ENCODE data around the gene MRPL23.

The MRPL23 gene

DNA sequence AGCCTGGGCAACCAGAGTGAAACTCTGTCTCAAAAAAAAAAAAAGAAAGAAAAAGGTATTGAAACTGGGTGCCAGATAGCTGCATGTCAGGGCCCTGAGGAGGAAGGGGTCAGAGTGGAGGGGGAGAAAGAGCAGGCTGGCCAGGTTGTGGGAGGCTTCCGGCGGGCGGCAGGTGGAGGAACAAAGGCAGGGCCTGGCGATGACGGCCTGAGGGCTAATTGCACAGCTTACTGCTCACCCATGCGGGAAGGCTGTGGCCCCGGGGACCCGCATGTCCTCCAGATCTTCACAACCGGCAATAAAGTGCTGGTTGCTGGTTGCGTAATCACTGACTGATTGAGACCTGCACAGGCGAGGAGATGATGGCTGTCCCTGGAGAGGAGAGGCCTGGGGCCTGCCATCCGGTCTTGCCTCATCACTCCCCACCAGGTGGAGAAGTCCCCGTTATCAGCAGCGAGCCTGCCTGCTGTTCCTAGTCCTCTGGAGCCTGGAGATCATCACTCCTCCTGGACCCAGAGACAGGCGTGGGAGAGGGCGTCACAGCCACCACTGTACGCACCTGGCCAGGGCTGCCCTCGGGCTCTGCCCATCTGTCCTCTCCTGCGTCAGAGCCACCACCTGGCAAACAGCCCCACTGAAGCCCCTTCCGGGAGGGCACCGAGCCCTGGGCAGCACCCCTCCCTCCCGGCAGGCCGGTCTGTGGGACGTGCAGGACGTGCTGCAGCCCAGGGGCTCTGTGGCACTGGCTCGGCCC, 31.8 kb downstream of the MRPL23 start:
- no peak overlapping the region for H3K27ac Mint-ChIP-seq
- no peaks in the 10 kb centered on the region for H3K27me3 Mint-ChIP-seq (ENCODE audit: low read depth)
- no peak overlapping the region for H3K4me3 Mint-ChIP-seq
- no peaks in the 10 kb centered on the region for H3K36me3 Mint-ChIP-seq (ENCODE audit: low read depth)
- no peaks in the 10 kb centered on the region for H3K4me1 Mint-ChIP-seq
- TF ChIP-seq, protein P1, sequence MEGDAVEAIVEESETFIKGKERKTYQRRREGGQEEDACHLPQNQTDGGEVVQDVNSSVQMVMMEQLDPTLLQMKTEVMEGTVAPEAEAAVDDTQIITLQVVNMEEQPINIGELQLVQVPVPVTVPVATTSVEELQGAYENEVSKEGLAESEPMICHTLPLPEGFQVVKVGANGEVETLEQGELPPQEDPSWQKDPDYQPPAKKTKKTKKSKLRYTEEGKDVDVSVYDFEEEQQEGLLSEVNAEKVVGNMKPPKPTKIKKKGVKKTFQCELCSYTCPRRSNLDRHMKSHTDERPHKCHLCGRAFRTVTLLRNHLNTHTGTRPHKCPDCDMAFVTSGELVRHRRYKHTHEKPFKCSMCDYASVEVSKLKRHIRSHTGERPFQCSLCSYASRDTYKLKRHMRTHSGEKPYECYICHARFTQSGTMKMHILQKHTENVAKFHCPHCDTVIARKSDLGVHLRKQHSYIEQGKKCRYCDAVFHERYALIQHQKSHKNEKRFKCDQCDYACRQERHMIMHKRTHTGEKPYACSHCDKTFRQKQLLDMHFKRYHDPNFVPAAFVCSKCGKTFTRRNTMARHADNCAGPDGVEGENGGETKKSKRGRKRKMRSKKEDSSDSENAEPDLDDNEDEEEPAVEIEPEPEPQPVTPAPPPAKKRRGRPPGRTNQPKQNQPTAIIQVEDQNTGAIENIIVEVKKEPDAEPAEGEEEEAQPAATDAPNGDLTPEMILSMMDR (IDR thresholded peaks at IDR 0.05; ENCODE audit: unreplicated experiment in 3 of 3) = no peak
- no peaks in the 10 kb centered on the region for H3K9me3 Mint-ChIP-seq

DNA sequence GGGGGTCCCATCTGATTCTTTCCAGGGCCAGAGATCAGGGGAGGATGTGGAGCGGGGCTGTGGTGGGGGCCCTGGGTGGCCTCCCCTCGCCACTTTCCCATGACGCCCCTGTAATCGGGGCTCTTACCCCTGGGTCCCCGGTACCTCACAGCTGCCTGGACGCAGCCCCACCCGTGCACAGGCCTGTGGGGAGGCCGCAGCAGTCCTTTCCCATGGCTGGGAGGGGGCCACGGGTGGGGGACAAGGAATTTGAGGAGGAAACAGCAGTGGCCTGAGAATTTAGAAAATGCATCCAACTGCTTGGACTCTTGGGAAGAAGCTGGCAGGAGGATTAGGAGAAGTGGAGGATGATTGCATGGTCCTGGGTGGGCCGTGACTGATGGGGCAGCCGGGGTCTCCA, 32.5 kb downstream of the MRPL23 start:
- no peaks in the 10 kb centered on the region for H3K36me3 Mint-ChIP-seq (ENCODE audit: low read depth)
- H3K9me3 Mint-ChIP-seq = no peaks in the 10 kb centered on the region
- TF ChIP-seq, protein P1 (IDR thresholded peaks at IDR 0.05; ENCODE audit: unreplicated experiment in 3 of 3) = no peak
- no peak overlapping the region for H3K4me3 Mint-ChIP-seq
- H3K4me1 Mint-ChIP-seq = no peaks in the 10 kb centered on the region
- H3K27ac Mint-ChIP-seq = no peak overlapping the region
- no peaks in the 10 kb centered on the region for H3K27me3 Mint-ChIP-seq (ENCODE audit: low read depth)

DNA sequence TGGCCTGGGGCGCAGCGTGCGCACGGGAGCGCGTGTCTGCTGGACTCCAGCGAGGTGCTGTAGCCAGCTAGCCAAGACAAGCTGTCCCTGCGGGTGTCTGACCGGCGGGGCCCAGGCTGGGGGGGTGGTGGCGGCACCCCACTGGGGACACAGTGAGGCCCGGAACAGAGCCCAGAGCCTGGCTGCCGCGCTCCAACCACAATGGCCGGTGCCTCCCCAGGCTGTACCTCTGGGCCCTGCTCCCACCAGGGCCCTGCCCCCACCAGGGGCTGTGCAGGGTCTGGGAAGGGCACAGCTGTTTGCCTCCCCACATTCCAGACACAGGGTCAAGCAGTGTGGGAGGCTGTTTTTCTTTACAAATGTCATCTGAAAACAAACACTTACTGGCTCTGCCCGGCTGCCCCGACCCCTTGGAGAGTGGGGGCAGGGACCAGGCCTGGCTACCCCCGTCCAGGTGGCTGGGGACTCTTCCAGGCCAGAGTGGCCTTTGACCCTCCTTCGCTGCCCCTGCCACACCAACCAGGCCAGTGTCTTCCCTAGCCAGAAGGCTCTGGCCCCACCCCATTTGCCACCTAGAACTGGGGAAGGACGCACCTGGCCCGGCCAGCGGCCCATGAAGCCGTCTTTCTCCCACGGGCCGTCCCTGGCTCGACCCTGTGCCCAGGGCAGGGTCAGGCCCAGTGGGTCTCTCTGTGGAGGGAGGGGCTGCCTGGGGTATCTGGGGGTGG, 35.9 kb downstream of the MRPL23 start:
- TF ChIP-seq, protein P1 (IDR thresholded peaks at IDR 0.05; ENCODE audit: unreplicated experiment in 3 of 3) = no peak
- H3K4me3 Mint-ChIP-seq = no peak overlapping the region
- H3K27ac Mint-ChIP-seq = no peak overlapping the region
- no peaks in the 10 kb centered on the region for H3K27me3 Mint-ChIP-seq (ENCODE audit: low read depth)
- H3K9me3 Mint-ChIP-seq = no peaks in the 10 kb centered on the region
- no peaks in the 10 kb centered on the region for H3K4me1 Mint-ChIP-seq
- no peaks in the 10 kb centered on the region for H3K36me3 Mint-ChIP-seq (ENCODE audit: low read depth)

DNA sequence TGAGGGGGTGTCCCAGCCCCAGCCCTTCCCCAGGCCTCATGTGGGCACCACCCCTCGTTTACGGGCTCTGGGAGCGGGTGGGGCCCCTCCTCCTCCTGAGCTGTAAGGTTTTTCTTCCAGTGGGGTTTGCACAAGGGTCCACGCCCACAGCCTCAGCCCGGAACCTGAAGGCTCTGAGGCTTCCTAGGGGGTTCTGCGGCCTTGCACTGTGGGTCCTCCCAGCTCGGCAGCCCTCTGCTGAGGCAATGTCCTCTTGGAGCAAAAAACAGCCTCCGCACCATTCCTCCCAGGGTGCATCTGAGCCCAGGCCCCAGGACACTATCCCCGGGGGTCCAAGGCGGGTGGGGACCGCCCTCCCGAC, 36.4 kb downstream of the MRPL23 start:
- H3K4me3 Mint-ChIP-seq = no peak overlapping the region
- no peaks in the 10 kb centered on the region for H3K36me3 Mint-ChIP-seq (ENCODE audit: low read depth)
- TF ChIP-seq, protein P1 (IDR thresholded peaks at IDR 0.05; ENCODE audit: unreplicated experiment in 3 of 3) = no peak
- H3K4me1 Mint-ChIP-seq = no peaks in the 10 kb centered on the region
- no peak overlapping the region for H3K27ac Mint-ChIP-seq
- H3K27me3 Mint-ChIP-seq (ENCODE audit: low read depth) = no peaks in the 10 kb centered on the region
- no peaks in the 10 kb centered on the region for H3K9me3 Mint-ChIP-seq

DNA sequence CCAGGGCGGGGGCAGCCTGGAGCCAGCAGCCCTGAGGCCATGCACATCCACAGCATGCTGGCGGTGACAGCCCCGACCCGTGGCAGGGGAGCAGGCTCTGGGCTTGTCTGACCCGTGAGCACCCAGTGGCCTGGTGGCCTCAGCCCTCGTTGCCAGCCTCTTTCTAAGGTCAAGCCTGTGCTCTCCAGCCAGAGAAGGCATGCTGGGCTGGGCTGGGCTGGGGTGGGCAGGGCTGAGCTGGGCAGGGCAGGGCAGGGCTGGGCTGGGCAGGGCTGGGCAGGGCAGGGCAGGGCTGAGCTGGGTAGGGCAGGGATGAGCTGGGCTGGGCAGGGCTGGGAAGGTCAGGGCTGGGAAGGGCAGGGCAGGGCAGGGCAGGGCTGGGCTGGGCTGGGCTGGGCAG, 39.9 kb downstream of the MRPL23 start:
- Mint-ChIP-seq H3K9me3 (no peaks in the 10 kb centered on the region), H3K27ac (no peak overlapping the region), H3K4me3 (no peak overlapping the region), H3K36me3 (ENCODE audit: low read depth) (no peaks in the 10 kb centered on the region), H3K27me3 (ENCODE audit: low read depth) (no peaks in the 10 kb centered on the region), H3K4me1 (no peaks in the 10 kb centered on the region)
- TF ChIP-seq, protein P1 (IDR thresholded peaks at IDR 0.05; ENCODE audit: unreplicated experiment in 3 of 3) = no peak

DNA sequence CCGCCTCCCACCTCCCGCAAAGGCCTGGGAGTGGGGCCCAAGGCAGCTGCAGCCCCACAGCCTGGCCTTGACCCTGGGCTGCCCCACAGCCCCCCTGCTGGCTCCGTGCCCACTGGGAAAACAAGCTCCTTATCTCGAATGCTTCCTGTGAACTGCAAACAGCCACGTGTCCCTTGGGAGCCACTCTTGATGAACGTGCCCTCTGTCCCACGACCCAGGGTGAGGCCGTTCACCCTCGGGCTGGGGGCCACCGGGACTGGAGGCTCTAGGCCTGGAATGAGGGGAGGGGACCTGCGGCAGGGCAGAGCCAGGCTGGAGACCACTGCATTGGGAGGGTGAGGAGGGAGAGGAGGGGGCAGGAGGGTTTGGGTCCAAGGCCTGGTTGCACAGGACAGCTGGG, 41.0 kb downstream of the MRPL23 start:
- Mint-ChIP-seq H3K9me3 (no peaks in the 10 kb centered on the region), H3K4me1 (no peaks in the 10 kb centered on the region), H3K27me3 (ENCODE audit: low read depth) (no peaks in the 10 kb centered on the region), H3K27ac (no peak overlapping the region), H3K4me3 (no peak overlapping the region), H3K36me3 (ENCODE audit: low read depth) (no peaks in the 10 kb centered on the region)
- TF ChIP-seq, protein P1 (IDR thresholded peaks at IDR 0.05; ENCODE audit: unreplicated experiment in 3 of 3) = no peak
